Jurkat, Clone E6-1 (cell line): ENCODE results near the gene PPDPF.
"Not testable (repeated sequence)": the region's sequence is repeated elsewhere in the genome, so short reads cannot be mapped to it uniquely, and the experiment has no call there.

Experiments used
- DNase-seq: peaks from one replicate; pipeline ENCODE4 v3.0.0-alpha.2; 2011; ENCODE audit warnings: low read depth, low spot score
- H3K4me3 ChIP-seq: 2 replicates; pipeline ENCODE4 v1.5.1; 2011; ENCODE audit warnings: mild to moderate bottlenecking, low read length, control low read depth, moderate library complexity

PPDPF gene

DNA sequence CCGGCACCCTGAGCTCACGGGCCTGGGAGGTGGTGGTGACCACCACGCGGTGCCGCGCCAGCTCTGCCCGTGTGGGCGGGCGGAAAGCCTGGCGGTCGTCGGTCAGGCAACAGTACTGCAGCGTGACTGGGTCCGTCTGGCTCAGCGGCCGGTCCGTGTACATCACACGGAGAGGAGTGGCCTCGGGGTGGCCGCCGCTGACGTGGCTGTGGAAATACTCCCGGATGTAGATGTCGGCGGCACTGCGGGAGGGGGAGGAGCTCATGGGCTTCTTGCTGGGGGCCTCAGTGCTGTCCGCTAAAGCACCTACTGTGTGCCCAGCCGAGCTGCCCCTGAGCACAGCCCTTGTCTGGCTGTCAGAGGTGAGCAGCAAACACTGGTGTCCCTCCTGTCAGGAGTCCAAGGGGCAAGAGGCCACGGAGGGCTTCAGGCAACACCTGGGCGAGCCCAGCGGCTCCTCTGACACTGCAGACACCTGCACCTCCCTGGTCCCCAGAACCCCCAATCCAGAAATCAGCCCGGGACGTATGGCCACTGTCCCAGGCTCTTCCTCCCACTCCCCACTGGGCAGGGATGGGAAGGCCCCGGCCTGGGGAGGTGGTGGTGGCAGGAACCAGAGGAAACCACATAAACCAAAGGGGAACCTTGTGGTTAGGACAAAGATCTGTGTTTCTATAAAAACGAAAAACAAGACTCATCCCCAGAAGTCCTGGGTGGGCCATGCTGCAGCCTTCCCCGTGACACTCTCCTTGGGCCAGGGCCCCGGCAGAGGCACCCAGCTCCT lies 47.0 kb downstream of the PPDPF start:
- DNase-seq, result peak; percentile 42
- no peak overlapping the region for H3K4me3 ChIP-seq

DNA sequence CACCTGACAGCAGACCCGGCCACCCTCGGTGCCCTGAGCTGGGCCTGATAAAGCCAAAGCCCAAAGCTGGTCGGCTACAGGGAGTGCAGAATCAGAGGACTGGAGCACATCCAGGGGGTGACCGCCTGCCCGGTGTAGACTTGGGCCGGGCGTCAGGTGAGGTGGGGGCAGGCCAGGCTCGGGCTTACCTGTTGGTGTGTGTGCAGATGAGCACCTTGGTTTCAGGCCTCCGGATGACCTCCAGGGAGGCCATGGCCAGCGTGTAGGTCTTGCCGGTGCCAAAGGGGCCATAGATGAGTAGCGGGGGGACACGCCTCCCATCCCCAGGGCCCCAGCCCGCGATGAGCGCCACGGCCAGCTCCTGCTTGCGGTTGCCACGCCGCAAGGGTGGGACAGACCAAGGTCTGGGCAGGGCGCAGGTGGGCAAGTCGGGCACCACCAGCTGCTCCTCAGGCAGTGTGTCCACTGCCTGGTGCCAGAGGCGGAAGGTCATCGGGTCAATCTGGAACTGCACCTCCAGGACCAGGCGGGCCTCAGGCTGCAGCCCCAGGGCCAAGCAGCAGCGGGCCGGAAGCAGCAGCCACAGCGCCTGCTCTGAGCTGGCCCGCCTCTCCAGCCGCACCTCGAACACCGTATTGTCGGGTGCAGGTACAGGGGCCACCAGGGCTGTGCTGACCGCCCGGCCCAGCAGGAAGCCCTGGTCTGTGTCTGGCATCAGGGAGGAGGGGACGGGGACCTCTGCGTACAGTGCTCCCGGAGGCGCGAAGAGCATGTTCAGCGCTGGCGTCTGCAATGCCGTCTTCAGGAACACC lies 47.8 kb downstream of the PPDPF start:
- H3K4me3 ChIP-seq, result no peak overlapping the region
- no peak for DNase-seq

DNA sequence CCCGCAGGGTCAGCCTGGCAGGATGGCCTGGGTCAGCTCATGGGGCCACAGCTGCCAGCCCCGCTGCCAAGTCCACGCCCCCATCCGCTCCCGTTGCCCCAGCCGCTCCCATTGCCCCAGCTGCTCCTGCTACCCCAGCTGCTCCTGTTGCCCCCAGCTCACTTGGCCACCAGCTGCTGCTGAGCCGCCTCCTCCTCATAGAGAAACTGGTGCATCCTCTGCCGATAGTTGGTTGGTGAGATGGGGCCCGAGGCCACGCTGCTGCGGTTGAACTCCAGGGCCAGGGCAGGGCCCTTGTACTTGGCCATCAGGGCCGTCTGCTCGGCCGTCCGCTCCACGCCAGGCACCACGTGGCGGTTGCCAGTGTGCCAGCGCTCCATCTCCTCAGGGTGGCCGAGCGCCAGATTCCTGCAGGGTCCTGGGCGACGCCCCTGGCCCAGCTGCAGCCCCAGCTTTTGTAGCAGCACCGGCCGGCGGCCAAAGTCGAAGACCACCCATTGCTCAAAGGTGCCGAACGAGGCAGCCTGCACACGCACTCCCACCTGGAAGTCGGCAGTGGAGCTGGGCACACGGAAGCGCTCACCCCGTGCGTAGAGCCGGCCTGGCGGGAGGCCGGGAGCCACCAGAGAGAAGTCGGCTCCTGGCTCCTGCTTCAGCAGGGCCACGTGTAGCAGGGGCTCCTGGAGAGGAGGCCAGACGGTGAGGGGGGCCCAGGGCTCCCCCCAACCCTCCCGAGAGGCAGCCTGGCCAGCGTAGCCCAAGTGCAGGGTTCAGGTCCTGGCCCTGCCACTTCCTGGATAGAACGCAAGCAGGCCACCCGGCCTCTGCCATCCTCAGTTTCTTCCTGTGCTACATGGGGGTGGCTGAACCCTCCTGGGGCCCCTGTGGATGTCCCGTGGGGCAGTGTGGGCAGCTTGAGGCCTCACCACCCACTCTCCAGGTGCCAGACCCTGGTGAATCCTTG lies 48.7 kb downstream of the PPDPF start:
- no peak for DNase-seq
- no peak overlapping the region for H3K4me3 ChIP-seq

DNA sequence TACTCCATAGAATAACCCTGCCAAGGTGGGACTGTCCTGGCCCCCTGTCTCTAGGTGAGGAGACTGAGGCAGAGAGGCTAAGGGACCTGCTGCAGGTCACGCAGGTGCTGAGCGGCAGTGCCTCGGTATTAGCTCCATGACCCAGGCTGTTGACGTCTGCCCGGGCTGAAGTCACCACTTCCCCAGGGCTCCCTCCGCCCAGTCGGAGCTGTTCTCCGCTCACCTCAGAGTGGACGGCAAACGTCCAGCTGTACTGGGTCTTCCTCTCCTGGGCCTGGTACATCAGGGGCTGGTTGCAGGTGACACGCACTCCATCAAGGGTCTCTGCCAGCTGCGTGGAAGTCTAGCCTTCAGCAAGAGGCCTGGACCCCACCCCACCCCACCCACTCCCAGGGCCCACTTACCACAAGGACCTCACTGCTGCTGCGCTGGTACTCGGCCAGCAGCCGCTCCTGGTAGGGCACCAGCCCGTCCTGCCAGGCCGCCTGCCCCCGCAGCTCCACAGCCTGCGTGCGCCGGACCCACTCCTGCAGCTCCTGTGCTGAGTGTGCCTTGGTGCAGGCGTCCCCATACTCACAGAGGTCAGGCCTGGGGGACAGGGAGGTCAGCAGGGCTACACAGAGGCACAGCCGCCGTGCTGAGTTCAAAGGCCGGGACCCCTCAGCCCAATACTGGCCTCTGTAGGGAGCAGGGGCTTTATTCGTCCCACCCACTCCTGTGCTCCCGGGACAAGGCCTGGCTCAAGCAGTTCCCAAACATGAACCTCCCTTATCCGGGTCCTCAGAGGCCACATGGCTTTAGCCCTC lies 49.9 kb downstream of the PPDPF start:
- DNase-seq, result no peak
- no peak overlapping the region for H3K4me3 ChIP-seq

DNA sequence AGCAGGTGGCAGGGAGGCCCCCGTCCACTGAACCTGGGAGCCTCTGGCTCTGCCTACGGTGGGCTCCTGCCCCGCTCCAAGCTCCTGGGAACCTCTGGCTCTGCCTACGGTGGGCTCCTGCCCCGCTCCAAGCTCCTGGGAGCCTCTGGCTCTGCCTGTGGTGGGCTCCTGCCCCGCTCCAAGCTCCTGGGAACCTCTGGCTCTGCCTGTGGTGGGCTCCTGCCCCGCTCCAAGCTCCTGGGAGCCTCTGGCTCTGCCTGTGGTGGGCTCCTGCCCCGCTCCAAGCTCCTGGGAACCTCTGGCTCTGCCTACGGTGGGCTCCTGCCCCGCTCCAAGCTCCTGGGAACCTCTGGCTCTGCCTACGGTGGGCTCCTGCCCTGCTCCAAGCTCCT lies 50.5 kb downstream of the PPDPF start:
- H3K4me3 ChIP-seq, DNase-seq: not testable (repeated sequence)
